ENCODE results near the gene VSIG1. TPM values are rescaled to one million over a fixed set of nuclear protein-coding genes. Genes with fewer than 3 reads are reported as not detected.

The VSIG1 gene
- polyA plus RNA-seq, 1 of the 3 experiments (the other 2 are of a cell fraction) = not detected

- Histone ChIP-seq H3K4me2 (no peak overlapping the region), H4K20me1 (ENCODE audit: insufficient read depth) (no peaks in the 10 kb centered on the region), H2AFZ (ENCODE audit: low read depth) (no peak overlapping the region), H3K4me3 (ENCODE audit: low read depth in 2 of 2, low read length in 1 of 2) (no peak overlapping the region), H3K9me3 (no peaks in the 10 kb centered on the region), H3K27me3 (ENCODE audit: insufficient read depth) (no peaks in the 10 kb centered on the region), H3K4me1 (ENCODE audit: control insufficient read depth in 1 of 2, insufficient read depth in 2 of 2, low read depth in 1 of 2, low read length in 1 of 2) (peaks cover 0 to 2% of the 10 kb centered on the region in 2 experiments; a peak in 1 of 4 replicates), H3K9ac (no peak overlapping the region), H3K36me3 (replicated peaks in 1 of 2; ENCODE audit: control insufficient read depth in 1 of 2, insufficient read depth in 2 of 2, low read length in 1 of 2) (no peaks in the 10 kb centered on the region), H3K9me2 (no peaks in the 10 kb centered on the region), H3F3A (replicated peaks; ENCODE audit: insufficient read depth) (no peaks in the 10 kb centered on the region), H3K79me2 (ENCODE audit: insufficient read depth) (no peaks in the 10 kb centered on the region), H3K27ac (ENCODE audit: low read depth in 2 of 2, low read length in 1 of 2) (no peak overlapping the region)
- TF ChIP-seq EP300 (IDR thresholded peaks at IDR 0.05; ENCODE audit: borderline replicate concordance in 1 of 2, low read depth in 1 of 2, low read length in 1 of 2) = no peak
- TF ChIP-seq IRF3 (IDR thresholded peaks at IDR 0.05; ENCODE audit: low read depth, low read length) = no peak
- TF ChIP-seq USF1 (IDR thresholded peaks at IDR 0.05; ENCODE audit: borderline replicate concordance, low read depth) = no peak
- TF ChIP-seq RAD21 (IDR thresholded peaks at IDR 0.05; ENCODE audit: low read length) = no peak
- no peak for TF ChIP-seq FOXJ3 (CRISPR knock-in tag; IDR thresholded peaks at IDR 0.05)
- no peak for TF ChIP-seq MXI1 (IDR thresholded peaks at IDR 0.05; ENCODE audit: low read depth, low read length)
- no peak for TF ChIP-seq TEAD4 (IDR thresholded peaks at IDR 0.05; ENCODE audit: borderline replicate concordance, insufficient read depth)
- no peak for TF ChIP-seq SIN3A (IDR thresholded peaks at IDR 0.05; ENCODE audit: borderline replicate concordance, low read depth, low read length)
- no peak for TF ChIP-seq TCF12 (IDR thresholded peaks at IDR 0.05)
- no peak for TF ChIP-seq TAF1 (IDR thresholded peaks at IDR 0.05; ENCODE audit: borderline replicate concordance, low read depth, low read length)
- TF ChIP-seq GATA2 (CRISPR knock-in tag; IDR thresholded peaks at IDR 0.05) = no peak
- no peak for TF ChIP-seq RXRA (IDR thresholded peaks at IDR 0.05; ENCODE audit: borderline replicate concordance, low read depth)
- no peak for TF ChIP-seq ELF1 (IDR thresholded peaks at IDR 0.05)
- no peak for TF ChIP-seq EZH2phosphoT487 (IDR thresholded peaks at IDR 0.05; ENCODE audit: borderline replicate concordance, low read depth)
- TF ChIP-seq POLR2AphosphoS5 (IDR thresholded peaks at IDR 0.05; ENCODE audit: low read depth, low read length) = no peak
- no peak for TF ChIP-seq CHD2 (IDR thresholded peaks at IDR 0.05; ENCODE audit: low read length, partially characterized antibody)
- TF ChIP-seq RCOR1 (IDR thresholded peaks at IDR 0.05; ENCODE audit: low read length) = no peak
- TF ChIP-seq YY1 (IDR thresholded peaks at IDR 0.05; ENCODE audit: low read depth) = no peak
- WGBS (ENCODE audit: low lambda C conversion rate) = 47% methylated on average over 3 of the region's 3 CpGs
- POLR2A ChIA-PET = no interaction called here
- DNase-seq = no peak
- CTCF ChIA-PET = no interaction called here
Observed at GRCh38 chrX:108123591-108124366, 78.9 kb downstream of the VSIG1 start.

Data from SK-N-SH (cell line).